ENCODE results near the gene TMEM88. TPM values are rescaled to one million over a fixed set of nuclear protein-coding genes. Genes with fewer than 3 reads are reported as not detected.
A peak's percentile ranks its signal among the peaks of the same experiment; 100 is the strongest.

Gene TMEM88
- total and polyA plus RNA-seq, 2 of the 4 experiments (the other 2 are of a cell fraction): 2.1 TPM; not detected in 1

DNA sequence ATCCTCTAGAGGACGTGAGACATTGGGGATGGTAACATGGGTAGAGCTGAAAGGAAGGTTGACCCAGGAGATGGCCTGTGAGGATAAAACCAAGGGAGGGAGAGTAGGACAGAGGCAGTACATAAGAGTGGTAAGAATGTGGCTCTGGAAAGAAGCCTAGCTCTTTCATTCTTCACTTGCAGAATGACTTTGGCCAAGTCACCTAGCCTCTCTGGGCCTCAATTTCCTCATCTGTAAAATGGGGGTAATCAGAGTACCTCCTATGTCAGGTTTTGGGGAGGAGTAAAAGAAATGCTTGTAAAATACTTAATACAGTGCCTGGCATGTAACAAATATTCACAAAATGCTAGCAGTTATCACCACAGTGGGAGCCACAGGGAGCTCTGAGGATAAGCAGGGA is 14.0 kb upstream of the TMEM88 start:
- Histone ChIP-seq H3K9me3 (ENCODE audit: control insufficient read depth, insufficient read depth, low read length) (no peaks in the 10 kb centered on the region), H3K9me1 (ENCODE audit: insufficient read depth, low read length) (peaks cover 9% of the 10 kb centered on the region; the same call in 1 of the 2 replicates), H3K56ac (ENCODE audit: extremely low read depth, insufficient read depth, low read length) (no peak overlapping the region), H3K27me3 (ENCODE audit: control insufficient read depth, insufficient read depth, low read length) (no peaks in the 10 kb centered on the region), H3K4me1 (ENCODE audit: control insufficient read depth, insufficient read depth, low read length) (peaks cover 25% of the 10 kb centered on the region), H2AFZ (replicated peaks; ENCODE audit: low read length, poor library complexity) (no peak overlapping the region), H3K4me3 (ENCODE audit: insufficient read depth, low read depth, low read length) (no peak overlapping the region), H3K79me1 (ENCODE audit: low read depth in 1 of 2, low read length in 2 of 2) (peaks cover 19 to 81% of the 10 kb centered on the region in 2 experiments), H3K27ac (ENCODE audit: insufficient read depth, low read length) (peak overlapping the region; percentile 35), H2BK5ac (ENCODE audit: low read depth, low read length, poor library complexity, severe bottlenecking) (peak overlapping the region; percentile 52), H4K8ac (ENCODE audit: low read depth in 2 of 2, low read length in 2 of 2) (peak overlapping the region in 1 of 2 experiments; percentile 22; a peak in 1 of 4 replicates), H2AK5ac (ENCODE audit: low read depth, low read length) (peak overlapping the region; percentile 72), H2BK120ac (ENCODE audit: low read depth, low read length) (0 out of 2 replicates have a peak overlapping the region, but pooled peaks have one; percentile 0), H3K18ac (ENCODE audit: low read depth, low read length) (no peak overlapping the region), H4K5ac (ENCODE audit: low read depth, low read length) (no peak overlapping the region), H3K4me2 (ENCODE audit: low read depth, low read length) (peak overlapping the region; percentile 93), H3K9ac (ENCODE audit: low read depth, low read length) (peak overlapping the region; percentile 30), H3K4ac (ENCODE audit: low read depth, low read length) (peak overlapping the region; percentile 64), H4K91ac (ENCODE audit: insufficient read depth, low read depth, low read length) (peak overlapping the region; percentile 34; the same call in 1 of the 2 replicates), H4K20me1 (ENCODE audit: insufficient read depth, low read length) (peaks cover 72% of the 10 kb centered on the region), H2BK15ac (ENCODE audit: low read depth, low read length) (peak overlapping the region; percentile 51; the same call in 2 of the 3 replicates), H3K23ac (ENCODE audit: low read depth, low read length) (peak overlapping the region; percentile 29; the same call in 1 of the 2 replicates), H3K14ac (replicated peaks; ENCODE audit: low read depth, low read length) (peak overlapping the region; percentile 79), H2BK20ac (ENCODE audit: low read depth, low read length) (0 out of 2 replicates have a peak overlapping the region, but pooled peaks have one; percentile 42), H2AK9ac (replicated peaks; ENCODE audit: low read depth, low read length, poor library complexity) (peak overlapping the region; percentile 90), H3K36me3 (ENCODE audit: control insufficient read depth, insufficient read depth, low read length) (peaks cover 14% of the 10 kb centered on the region; the same call in 1 of the 2 replicates)
- no CpG with 5 or more reads among the region's 1 CpG for WGBS, 2 experiments (ENCODE audit: extremely low coverage in 2 of 2, insufficient read length in 1 of 2)
- ChIA-PET POLR2A (ENCODE audit: unreplicated experiment) (no interaction called here), CTCF (interaction anchor here (0.5 kb wide), 1 partner anchor 208 kb away, joined by 4 read pairs; no protein-coding TSS in a partner anchor)
- dilution Hi-C loops (cut with HindIII; ENCODE audit: low sequenced_read_pairs, unreplicated experiment): no loop called here
- DNase-seq: no peak
- no TSS peak for BruUV-seq (replicated peaks)
- ATAC-seq (ENCODE audit: low read depth): no peak
- intact Hi-C loops (cut with micrococcal nuclease): loop anchor here (5.0 kb wide), 1 partner anchor 269 kb away; no protein-coding TSS in a partner anchor
- in situ Hi-C loops (cut with MboI; ENCODE audit: low sequenced_read_pairs): no loop called here
- TF ChIP-seq FOS (IDR thresholded peaks at IDR 0.05; ENCODE audit: low read depth, low read length) (no peak), POLR2A (IDR thresholded peaks at IDR 0.05; ENCODE audit: low read depth, low read length) (peak; percentile 3; the same call in 1 of the 2 replicates)

Data from IMR-90 (cell line).